ENCODE data around the gene ARHGEF19. TPM values are rescaled to one million over a fixed set of nuclear protein-coding genes. Genes with fewer than 3 reads are reported as not detected.

ARHGEF19 gene
- total and polyA plus RNA-seq, 9 of the 15 experiments (the other 6 are each of a cell fraction or from before 2014, with no cell fraction given), result 0.73 to 21.0 (median 5.2) TPM

DNA sequence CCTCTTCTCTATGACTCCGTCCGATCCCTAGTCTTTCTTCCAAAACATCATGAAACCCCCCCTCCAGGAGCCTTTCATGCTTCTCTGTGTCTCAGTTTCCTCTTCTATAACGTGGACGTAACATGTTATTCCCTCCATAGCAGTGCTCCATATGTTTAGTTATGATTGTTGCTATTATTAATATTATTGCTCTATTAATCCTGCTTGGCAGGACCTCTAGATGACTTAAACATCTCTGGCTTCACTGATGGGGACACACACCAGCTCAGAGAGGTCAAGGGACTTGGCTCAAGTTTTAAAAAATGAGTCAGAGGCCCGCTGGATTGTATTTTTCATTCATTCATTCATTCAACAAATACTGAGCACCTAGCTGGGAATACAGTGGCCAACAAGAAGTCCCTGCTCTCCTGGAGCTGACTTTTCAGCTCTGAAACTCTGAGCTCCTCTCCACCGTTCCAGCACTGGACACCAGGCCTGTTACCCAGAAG is 24.9 kb upstream of the ARHGEF19 start (continued):
- TF ChIP-seq, protein P1, sequence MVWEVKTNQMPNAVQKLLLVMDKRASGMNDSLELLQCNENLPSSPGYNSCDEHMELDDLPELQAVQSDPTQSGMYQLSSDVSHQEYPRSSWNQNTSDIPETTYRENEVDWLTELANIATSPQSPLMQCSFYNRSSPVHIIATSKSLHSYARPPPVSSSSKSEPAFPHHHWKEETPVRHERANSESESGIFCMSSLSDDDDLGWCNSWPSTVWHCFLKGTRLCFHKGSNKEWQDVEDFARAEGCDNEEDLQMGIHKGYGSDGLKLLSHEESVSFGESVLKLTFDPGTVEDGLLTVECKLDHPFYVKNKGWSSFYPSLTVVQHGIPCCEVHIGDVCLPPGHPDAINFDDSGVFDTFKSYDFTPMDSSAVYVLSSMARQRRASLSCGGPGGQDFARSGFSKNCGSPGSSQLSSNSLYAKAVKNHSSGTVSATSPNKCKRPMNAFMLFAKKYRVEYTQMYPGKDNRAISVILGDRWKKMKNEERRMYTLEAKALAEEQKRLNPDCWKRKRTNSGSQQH (CRISPR knock-in tag; IDR thresholded peaks at IDR 0.05), result 0 out of 2 replicates have a peak, but pooled peaks have one; percentile 4
- TF ChIP-seq PHF8 (IDR thresholded peaks at IDR 0.05; ENCODE audit: borderline replicate concordance, low read length) (peak; percentile 66; the same call in 1 of the 2 replicates), PHB2 (IDR thresholded peaks at IDR 0.05; ENCODE audit: low read depth) (no peak), GATAD2A (IDR thresholded peaks at IDR 0.05) (no peak), ZNF766 (CRISPR knock-in tag; conservative IDR thresholded peaks at IDR 0.05) (0 out of 2 replicates have a peak, but pooled peaks have one; percentile 75), L3MBTL2 (IDR thresholded peaks at IDR 0.05) (peak; percentile 34), DMBX1 (CRISPR knock-in tag; IDR thresholded peaks at IDR 0.05; ENCODE audit: borderline replicate concordance) (peak; percentile 30; the same call in 1 of the 2 replicates), POLR2A (conservative IDR thresholded peaks at IDR 0.05) (peak; percentile 85), ZFX (CRISPR knock-in tag; IDR thresholded peaks at IDR 0.05) (peak; percentile 45; the same call in 1 of the 2 replicates), DIDO1 (tag; IDR thresholded peaks at IDR 0.05; ENCODE audit: low read depth) (no peak), TOE1 (IDR thresholded peaks at IDR 0.05; ENCODE audit: borderline replicate concordance) (no peak), TOE1 (CRISPR knock-in tag; IDR thresholded peaks at IDR 0.05; ENCODE audit: borderline replicate concordance, low read depth) (no peak), ATF1 (CRISPR knock-in tag; IDR thresholded peaks at IDR 0.05) (no peak), ATF1 (tag; IDR thresholded peaks at IDR 0.05) (peak; percentile 12), CCAR2 (IDR thresholded peaks at IDR 0.05; ENCODE audit: low read depth, low read length) (no peak), TAF7 (tag; IDR thresholded peaks at IDR 0.05) (peak; percentile 68)
- TF ChIP-seq, protein P2, sequence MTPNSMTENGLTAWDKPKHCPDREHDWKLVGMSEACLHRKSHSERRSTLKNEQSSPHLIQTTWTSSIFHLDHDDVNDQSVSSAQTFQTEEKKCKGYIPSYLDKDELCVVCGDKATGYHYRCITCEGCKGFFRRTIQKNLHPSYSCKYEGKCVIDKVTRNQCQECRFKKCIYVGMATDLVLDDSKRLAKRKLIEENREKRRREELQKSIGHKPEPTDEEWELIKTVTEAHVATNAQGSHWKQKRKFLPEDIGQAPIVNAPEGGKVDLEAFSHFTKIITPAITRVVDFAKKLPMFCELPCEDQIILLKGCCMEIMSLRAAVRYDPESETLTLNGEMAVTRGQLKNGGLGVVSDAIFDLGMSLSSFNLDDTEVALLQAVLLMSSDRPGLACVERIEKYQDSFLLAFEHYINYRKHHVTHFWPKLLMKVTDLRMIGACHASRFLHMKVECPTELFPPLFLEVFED (CRISPR knock-in tag; conservative IDR thresholded peaks at IDR 0.05), result peak; percentile 81
- TF ChIP-seq, protein P3, sequence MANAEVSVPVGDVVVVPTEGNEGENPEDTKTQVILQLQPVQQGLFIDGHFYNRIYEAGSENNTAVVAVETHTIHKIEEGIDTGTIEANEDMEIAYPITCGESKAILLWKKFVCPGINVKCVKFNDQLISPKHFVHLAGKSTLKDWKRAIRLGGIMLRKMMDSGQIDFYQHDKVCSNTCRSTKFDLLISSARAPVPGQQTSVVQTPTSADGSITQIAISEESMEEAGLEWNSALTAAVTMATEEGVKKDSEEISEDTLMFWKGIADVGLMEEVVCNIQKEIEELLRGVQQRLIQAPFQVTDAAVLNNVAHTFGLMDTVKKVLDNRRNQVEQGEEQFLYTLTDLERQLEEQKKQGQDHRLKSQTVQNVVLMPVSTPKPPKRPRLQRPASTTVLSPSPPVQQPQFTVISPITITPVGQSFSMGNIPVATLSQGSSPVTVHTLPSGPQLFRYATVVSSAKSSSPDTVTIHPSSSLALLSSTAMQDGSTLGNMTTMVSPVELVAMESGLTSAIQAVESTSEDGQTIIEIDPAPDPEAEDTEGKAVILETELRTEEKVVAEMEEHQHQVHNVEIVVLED (CRISPR knock-in tag; IDR thresholded peaks at IDR 0.05), result peak; percentile 3; the same call in 1 of the 2 replicates
- TF ChIP-seq, protein P4, sequence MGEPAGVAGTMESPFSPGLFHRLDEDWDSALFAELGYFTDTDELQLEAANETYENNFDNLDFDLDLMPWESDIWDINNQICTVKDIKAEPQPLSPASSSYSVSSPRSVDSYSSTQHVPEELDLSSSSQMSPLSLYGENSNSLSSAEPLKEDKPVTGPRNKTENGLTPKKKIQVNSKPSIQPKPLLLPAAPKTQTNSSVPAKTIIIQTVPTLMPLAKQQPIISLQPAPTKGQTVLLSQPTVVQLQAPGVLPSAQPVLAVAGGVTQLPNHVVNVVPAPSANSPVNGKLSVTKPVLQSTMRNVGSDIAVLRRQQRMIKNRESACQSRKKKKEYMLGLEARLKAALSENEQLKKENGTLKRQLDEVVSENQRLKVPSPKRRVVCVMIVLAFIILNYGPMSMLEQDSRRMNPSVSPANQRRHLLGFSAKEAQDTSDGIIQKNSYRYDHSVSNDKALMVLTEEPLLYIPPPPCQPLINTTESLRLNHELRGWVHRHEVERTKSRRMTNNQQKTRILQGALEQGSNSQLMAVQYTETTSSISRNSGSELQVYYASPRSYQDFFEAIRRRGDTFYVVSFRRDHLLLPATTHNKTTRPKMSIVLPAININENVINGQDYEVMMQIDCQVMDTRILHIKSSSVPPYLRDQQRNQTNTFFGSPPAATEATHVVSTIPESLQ (CRISPR knock-in tag; IDR thresholded peaks at IDR 0.05), result 0 out of 2 replicates have a peak, but pooled peaks have one; percentile 62
- TF ChIP-seq, protein P5, sequence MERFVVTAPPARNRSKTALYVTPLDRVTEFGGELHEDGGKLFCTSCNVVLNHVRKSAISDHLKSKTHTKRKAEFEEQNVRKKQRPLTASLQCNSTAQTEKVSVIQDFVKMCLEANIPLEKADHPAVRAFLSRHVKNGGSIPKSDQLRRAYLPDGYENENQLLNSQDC (CRISPR knock-in tag; IDR thresholded peaks at IDR 0.05), result 0 out of 2 replicates have a peak, but pooled peaks have one; percentile 54

Measured in K562 (cell line).